ENCODE results near the gene ABO. TPM values are rescaled to one million over a fixed set of nuclear protein-coding genes. Genes with fewer than 3 reads are reported as not detected.
A peak's percentile ranks its signal among the peaks of the same experiment; 100 is the strongest.

ABO gene
- total RNA-seq, 1 donor from 2014 or later = not detected

- TF ChIP-seq, protein P1, sequence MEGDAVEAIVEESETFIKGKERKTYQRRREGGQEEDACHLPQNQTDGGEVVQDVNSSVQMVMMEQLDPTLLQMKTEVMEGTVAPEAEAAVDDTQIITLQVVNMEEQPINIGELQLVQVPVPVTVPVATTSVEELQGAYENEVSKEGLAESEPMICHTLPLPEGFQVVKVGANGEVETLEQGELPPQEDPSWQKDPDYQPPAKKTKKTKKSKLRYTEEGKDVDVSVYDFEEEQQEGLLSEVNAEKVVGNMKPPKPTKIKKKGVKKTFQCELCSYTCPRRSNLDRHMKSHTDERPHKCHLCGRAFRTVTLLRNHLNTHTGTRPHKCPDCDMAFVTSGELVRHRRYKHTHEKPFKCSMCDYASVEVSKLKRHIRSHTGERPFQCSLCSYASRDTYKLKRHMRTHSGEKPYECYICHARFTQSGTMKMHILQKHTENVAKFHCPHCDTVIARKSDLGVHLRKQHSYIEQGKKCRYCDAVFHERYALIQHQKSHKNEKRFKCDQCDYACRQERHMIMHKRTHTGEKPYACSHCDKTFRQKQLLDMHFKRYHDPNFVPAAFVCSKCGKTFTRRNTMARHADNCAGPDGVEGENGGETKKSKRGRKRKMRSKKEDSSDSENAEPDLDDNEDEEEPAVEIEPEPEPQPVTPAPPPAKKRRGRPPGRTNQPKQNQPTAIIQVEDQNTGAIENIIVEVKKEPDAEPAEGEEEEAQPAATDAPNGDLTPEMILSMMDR (IDR thresholded peaks at IDR 0.05) = no peak
- no peaks in the 10 kb centered on the region for H3K9me3 Mint-ChIP-seq
- POLR2A ChIA-PET = no interaction called here
- no peak for DNase-seq
- peaks cover 28% of the 10 kb centered on the region for H3K27me3 Mint-ChIP-seq
- H3K4me3 Mint-ChIP-seq = no peak overlapping the region
- CTCF ChIA-PET = no interaction called here
- no peak for ATAC-seq (ENCODE audit: low read depth)
- H3K36me3 Mint-ChIP-seq (ENCODE audit: low read depth) = no peaks in the 10 kb centered on the region
- H3K4me1 Mint-ChIP-seq = peaks cover 10% of the 10 kb centered on the region
- intact Hi-C loops (cut with micrococcal nuclease) = no loop called here
- H3K27ac Mint-ChIP-seq = no peak overlapping the region
Observed at GRCh38 chr9:133242241-133242640, 32.8 kb downstream of the ABO start.

DNA sequence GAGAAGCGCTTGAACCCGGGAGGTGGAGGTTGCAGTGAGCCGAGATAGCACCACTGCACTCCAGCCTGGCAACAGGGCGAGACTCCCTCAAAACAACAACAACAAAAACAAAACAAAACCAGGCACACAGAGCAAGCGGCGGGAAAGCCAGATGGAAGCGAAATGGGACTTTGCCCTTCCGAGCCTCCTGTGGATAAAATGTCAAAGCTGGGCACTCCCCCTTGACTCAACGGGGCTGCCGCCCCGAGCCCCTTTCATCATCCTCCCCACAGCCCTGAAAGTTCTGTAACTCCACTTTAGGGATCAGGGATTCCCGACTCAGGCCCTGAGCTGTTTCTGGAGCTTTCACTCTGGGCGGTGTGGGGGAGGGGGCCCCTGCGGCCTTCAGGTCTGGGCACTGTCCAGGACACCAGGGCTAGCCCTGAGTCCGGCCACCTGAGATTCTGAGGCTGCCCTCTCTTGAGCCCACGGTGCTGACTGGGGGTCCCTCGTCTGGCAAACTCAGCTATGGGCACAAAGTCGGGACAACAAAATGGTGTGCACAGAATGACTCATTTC, 35.4 kb downstream of the ABO start:
- CTCF ChIA-PET = interaction anchor here (0.7 to 1.2 kb wide), 2 partner anchors 37 to 247 kb away, joined by 3 to 4 read pairs; no protein-coding TSS in a partner anchor
- H3K27me3 Mint-ChIP-seq = peaks cover 30% of the 10 kb centered on the region
- intact Hi-C loops (cut with micrococcal nuclease) = loop anchor here (2.0 kb wide), 1 partner anchor 247 kb away; no protein-coding TSS in a partner anchor
- DNase-seq = no peak
- H3K4me1 Mint-ChIP-seq = peaks cover 10% of the 10 kb centered on the region
- no peak for ATAC-seq (ENCODE audit: low read depth)
- no peak overlapping the region for H3K27ac Mint-ChIP-seq
- H3K9me3 Mint-ChIP-seq = no peaks in the 10 kb centered on the region
- H3K4me3 Mint-ChIP-seq = no peak overlapping the region
- POLR2A ChIA-PET = no interaction called here
- TF ChIP-seq, protein P1 (IDR thresholded peaks at IDR 0.05) = no peak
- no peaks in the 10 kb centered on the region for H3K36me3 Mint-ChIP-seq (ENCODE audit: low read depth)

- Mint-ChIP-seq H3K27me3 (peaks cover 30% of the 10 kb centered on the region), H3K4me1 (peaks cover 10% of the 10 kb centered on the region), H3K36me3 (ENCODE audit: low read depth) (no peaks in the 10 kb centered on the region), H3K27ac (no peak overlapping the region), H3K9me3 (no peaks in the 10 kb centered on the region), H3K4me3 (peak overlapping the region; percentile 52)
- DNase-seq (peak; percentile 30), ATAC-seq (ENCODE audit: low read depth) (peak; percentile 57)
- CTCF ChIA-PET = interaction anchor here (0.7 to 1.2 kb wide), 2 partner anchors 36 to 248 kb away, joined by 3 to 4 read pairs; no protein-coding TSS in a partner anchor
- POLR2A ChIA-PET = no interaction called here
- intact Hi-C loops (cut with micrococcal nuclease) = loop anchor here (2.0 kb wide), 1 partner anchor 248 kb away; no protein-coding TSS in a partner anchor
- TF ChIP-seq, protein P1 (IDR thresholded peaks at IDR 0.05) = no peak
Observed at GRCh38 chr9:133238851-133239532, 36.0 kb downstream of the ABO start.

DNA sequence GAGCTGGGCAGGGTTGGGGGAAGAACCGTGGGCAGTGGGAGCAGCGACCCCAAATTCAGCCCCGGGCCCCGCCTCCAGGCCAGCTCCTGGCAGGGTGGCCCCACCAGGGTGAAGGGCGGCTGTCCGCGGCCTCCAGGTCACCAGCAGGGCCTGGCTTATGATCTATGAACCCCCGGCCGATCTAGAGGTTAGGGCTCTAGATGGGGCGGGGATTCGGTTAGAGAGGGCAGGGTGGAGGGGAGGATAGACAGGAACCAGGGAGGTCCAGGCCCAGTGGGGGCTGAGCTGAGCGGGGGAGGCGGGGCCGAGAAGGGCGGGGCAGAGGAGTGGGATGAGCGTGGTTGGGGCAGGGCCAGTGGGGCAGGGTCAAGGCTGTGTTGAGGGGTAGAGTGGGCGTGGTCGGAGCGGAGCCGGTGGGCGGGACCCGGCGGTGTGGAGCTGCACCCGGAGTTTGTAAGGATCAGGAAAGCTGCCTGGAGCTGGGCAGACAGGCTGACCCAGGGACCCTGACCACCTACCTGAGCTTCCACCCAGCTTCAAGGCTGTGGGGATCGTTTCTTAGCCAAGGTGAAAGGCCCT, 36.6 kb downstream of the ABO start:
- Mint-ChIP-seq H3K9me3 (no peaks in the 10 kb centered on the region), H3K4me3 (peak overlapping the region; percentile 52), H3K36me3 (ENCODE audit: low read depth) (no peaks in the 10 kb centered on the region), H3K27me3 (peaks cover 30% of the 10 kb centered on the region), H3K27ac (no peak overlapping the region), H3K4me1 (peaks cover 10% of the 10 kb centered on the region)
- DNase-seq = peak; percentile 27
- peak; percentile 81 for ATAC-seq (ENCODE audit: low read depth)
- TF ChIP-seq, protein P1 (IDR thresholded peaks at IDR 0.05) = no peak
- POLR2A ChIA-PET = no interaction called here
- CTCF ChIA-PET = interaction anchor here (1.2 kb wide), 1 partner anchor 248 kb away, joined by 4 read pairs; no protein-coding TSS in a partner anchor
- intact Hi-C loops (cut with micrococcal nuclease) = loop anchor here (2.0 kb wide), 1 partner anchor 248 kb away; no protein-coding TSS in a partner anchor

All from activated B cell treated with CpG ODN at 0.5 μM for 24 hours (primary cell).